Epithelial cell of esophagus (primary cell): ENCODE measurements around the gene GPC2.
"Not testable (repeated sequence)": the region's sequence is repeated elsewhere in the genome, so short reads cannot be mapped to it uniquely, and the experiment has no call there.

ENCODE experiments used
- DNase-seq: peaks from one replicate; pipeline ENCODE4 v3.0.0; 2010; ENCODE audit warnings: low read depth
- H3K4me3 ChIP-seq: 2 replicates; pipeline ENCODE4 v1.5.1; 2011; ENCODE audit warnings: mild to moderate bottlenecking, low read length, control low read depth
- TF ChIP-seq, protein P1 (sequence below): IDR thresholded peaks from 2 replicates; pipeline ENCODE4 v1.5.1; 2011; ENCODE audit warnings: low read depth, mild to moderate bottlenecking, low read length, control low read depth, inconsistent platforms; ENCODE audit not compliant: insufficient read depth; ENCODE audit errors: missing control alignments

The GPC2 gene

DNA sequence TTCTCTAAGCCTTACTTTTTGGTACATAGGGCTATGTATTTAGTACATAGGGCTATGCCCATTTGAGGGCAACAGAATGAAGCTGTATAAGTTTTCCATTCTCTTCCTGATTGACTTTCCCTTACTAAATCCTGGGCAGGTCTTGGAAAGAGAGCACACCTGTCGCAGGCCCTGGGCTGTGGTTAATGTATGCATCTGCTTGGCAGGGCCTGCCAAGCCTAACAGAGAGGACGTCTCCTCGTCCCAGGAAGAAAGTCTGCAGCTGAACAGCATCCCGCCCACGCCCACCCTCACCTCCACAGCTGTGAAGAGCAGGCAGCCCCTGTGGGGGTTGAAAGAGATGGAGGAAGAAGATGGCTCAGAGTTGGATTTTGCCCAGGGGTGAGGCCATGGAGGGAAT is 33.6 kb upstream of the GPC2 start:
- no peak overlapping the region for H3K4me3 ChIP-seq
- TF ChIP-seq, protein P1, sequence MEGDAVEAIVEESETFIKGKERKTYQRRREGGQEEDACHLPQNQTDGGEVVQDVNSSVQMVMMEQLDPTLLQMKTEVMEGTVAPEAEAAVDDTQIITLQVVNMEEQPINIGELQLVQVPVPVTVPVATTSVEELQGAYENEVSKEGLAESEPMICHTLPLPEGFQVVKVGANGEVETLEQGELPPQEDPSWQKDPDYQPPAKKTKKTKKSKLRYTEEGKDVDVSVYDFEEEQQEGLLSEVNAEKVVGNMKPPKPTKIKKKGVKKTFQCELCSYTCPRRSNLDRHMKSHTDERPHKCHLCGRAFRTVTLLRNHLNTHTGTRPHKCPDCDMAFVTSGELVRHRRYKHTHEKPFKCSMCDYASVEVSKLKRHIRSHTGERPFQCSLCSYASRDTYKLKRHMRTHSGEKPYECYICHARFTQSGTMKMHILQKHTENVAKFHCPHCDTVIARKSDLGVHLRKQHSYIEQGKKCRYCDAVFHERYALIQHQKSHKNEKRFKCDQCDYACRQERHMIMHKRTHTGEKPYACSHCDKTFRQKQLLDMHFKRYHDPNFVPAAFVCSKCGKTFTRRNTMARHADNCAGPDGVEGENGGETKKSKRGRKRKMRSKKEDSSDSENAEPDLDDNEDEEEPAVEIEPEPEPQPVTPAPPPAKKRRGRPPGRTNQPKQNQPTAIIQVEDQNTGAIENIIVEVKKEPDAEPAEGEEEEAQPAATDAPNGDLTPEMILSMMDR = no peak

DNA sequence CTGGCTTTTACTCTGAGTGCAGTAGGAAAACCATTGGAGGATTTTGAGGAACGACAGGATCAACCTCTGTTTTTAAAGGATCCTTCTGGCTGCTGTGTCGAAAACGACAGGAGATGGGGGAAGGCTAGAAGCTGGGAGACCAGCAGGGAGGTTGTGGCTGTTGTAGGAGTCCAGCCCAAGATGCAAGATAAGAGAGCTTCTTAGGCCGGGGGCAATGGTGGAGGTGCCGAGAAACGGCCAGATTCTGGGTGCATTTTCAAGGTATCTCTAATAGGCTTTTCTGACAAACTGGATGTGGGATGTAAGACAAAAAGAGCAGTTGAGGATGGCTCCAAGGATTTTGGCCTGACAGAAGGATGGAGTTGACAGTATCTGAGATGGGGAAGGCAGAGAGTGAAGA is 32.3 kb upstream of the GPC2 start:
- TF ChIP-seq, protein P1 = no peak
- no peak for DNase-seq
- no peak overlapping the region for H3K4me3 ChIP-seq

More for the DNA sequence above, 33.6 kb upstream of the GPC2 start:
- DNase-seq = no peak

DNA sequence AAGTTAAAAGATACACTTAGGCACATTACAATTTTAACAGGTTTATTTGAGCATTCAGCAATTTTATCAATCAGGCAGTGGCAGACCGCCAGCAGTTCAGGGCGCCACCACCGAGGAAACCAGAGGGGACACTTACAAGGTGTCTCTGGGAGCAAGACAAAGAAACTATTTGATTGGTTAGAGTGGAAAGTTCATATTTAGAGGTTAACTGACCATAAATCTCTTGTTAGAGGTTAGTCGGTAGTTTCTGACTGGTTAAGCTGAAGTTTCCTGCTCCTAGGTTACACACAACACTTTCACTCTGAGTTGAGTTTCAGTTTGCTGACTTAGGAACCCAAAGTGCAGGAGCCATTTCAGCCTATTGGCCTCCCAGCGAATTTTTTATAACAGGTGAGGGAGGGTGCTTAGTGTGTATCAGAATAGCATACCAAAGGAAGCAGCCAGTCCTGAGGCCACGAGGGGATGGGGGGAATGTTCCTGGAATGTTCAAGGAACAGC is 31.8 kb upstream of the GPC2 start:
- TF ChIP-seq, protein P1 = no peak
- no peak overlapping the region for H3K4me3 ChIP-seq
- no peak for DNase-seq

DNA sequence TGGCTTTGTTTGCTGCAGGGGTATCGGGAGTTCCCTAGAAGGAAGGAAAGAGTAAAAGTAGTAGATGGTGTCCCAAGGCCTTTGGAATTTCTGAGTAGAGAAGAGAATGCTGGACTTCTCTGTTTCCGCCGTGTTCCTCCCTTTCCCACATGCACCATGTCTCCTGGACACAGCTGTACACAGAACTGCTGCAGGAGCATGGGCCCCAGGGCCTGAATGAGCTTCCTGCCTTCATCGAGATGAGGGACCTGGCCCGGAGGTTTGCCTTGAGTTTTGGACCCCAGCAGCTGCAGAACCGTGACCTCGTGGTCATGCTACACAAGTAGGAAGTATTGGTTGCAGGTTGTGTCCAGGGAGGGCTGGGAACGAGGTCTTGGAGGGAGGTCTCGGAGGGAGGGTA is 27.3 kb upstream of the GPC2 start:
- H3K4me3 ChIP-seq = no peak overlapping the region
- no peak for DNase-seq
- TF ChIP-seq, protein P1 = no peak

DNA sequence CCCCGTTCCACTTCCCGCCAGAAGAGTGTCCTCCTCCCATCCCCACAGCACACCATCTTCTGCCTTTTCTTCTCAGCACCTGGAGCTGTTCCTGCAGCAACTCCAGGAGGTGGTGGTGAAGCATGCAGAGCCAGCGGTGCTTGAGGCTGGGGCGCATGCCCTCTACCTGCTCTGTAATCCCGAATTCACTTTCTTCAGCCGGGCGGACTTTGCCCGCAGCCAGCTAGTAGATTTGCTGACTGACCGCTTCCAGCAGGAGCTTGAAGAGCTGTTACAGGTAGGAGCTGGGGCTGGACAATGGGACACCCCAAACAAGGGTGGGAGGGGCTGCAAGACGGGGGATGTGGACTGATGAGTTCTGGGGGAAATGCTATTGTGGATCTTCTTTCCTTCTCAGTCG is 23.5 kb upstream of the GPC2 start:
- TF ChIP-seq, protein P1 = no peak
- no peak overlapping the region for H3K4me3 ChIP-seq
- no peak for DNase-seq

DNA sequence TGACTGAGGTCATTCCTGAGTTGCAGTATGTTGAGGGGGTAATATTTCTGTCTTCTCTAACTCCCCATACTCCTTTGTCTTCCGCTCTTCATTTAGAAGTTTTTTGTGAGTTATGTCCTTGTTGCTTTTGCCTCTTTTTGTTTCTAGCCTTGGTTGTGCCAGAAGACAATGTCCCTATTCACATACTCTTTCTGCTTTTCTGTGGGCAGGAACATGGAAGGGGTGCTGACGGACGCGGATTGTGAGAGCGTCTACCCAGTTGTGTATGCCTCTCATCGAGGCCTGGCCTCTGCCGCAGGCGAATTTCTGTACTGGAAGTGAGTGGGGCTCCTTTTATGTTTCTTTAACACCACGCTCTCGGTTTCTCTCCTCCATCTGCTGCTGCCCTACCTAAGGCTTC is 21.1 kb upstream of the GPC2 start:
- no peak overlapping the region for H3K4me3 ChIP-seq
- TF ChIP-seq, protein P1 = no peak
- no peak for DNase-seq

DNA sequence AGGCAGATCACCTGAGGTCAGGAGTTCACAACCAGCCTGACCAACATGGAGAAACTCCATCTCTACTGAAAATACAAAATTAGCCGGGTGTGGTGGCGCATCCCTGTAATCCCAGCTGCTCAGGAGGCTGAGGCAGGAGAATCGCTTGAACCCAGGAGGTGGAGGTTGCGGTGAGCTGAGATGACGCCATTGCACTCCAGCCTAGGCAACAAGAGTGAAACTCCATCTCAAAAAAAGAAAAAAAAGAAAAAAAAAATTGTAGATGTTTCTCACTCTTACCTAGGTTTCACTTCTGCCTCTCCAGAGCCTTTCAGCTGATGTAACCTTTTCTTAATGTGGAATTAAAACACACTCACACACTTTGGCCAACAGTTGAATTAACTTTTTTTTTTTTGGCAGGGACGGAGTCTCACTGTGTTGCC is 18.7 kb upstream of the GPC2 start:
- H3K4me3 ChIP-seq, DNase-seq: not testable (repeated sequence)
